HG02798 (cell line): ENCODE data around the gene GNA12.
A peak's percentile ranks its signal among the peaks of the same experiment; 100 is the strongest.

Experiments used
- ATAC-seq: cut with Tn5 transposase; IDR thresholded peaks from one replicate; pipeline ENCODE4 v1.9.1; 2021; ENCODE audit warnings: mild to moderate bottlenecking; ENCODE audit not compliant: unreplicated experiment, poor library complexity

GNA12 gene

GRCh38 chr7:2844153-2845033 is at the start of gene GNA12:
Gene GNA12 (minus strand): TSS chr7:2844308. CDS start chr7:2844161, 147 bp downstream.
- ATAC-seq = peak; percentile 96

DNA sequence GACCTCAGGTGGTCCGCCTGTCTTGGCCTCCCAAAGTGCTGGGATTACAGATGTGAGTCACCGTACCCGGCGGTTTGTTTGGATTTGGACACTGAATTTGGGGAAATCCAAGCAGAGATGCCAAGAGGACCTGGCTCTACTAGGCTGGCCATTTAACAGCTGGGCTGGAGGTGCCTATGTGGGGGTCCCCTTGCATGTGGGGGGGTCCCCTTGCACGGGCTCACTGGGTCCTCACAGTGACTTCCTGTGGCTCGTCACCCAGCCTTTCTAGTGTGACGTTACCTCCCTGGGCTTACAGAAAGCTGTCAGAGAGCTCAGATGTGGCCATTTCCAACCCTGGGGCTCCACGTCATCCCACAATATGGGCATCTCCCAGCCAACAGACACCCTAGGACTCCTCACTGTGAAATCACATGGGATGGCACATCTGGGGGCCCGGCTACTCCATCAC is 49.3 kb upstream of the GNA12 start:
- no peak for ATAC-seq

- no peak for ATAC-seq
These were observed 48.4 kb upstream of the GNA12 start for GRCh38 chr7:2892549-2892948.

DNA sequence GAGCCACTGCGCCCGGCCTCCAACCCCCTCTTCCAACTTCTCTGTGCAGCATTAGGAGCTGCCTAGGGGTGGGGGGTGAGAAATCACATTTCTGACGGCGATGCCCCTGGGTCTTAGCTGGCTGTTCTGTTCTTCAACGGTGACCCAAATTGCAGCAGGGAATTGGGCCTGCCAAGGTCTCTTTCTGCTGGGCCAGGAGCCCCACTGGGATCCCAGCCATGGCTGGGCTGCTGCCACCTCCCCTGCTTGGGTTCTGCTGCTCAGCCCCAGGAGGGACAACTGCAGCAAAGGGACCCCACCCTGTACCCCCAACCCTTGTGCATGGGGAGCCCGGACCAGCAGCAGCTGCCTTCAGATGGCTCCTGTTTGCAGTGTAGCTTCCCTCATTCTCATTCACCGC is 43.7 kb upstream of the GNA12 start:
- no peak for ATAC-seq

GRCh38 chr7:2886900-2887299 is 42.8 kb upstream of the GNA12 start:
- ATAC-seq = peak; percentile 52

DNA sequence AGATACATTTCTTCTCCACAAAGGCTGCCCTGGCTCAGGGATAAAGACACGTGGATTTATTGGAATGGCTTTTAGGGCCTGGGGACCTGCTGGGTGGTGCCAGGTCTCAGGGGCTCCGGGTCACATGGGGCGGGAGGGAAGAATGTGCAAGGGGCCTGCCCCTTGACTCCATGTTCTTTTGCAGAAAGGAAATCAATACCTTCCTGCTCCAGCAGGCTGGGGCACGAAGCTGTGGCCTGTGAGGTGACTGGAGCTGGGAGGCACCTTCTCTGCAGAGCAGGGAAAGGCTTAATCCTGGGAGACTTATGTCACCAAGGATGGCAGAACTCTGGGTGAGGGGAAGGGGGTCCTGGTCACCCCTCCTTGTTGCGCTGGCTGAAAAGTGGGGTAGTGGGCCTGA is 42.3 kb upstream of the GNA12 start:
- ATAC-seq = no peak

DNA sequence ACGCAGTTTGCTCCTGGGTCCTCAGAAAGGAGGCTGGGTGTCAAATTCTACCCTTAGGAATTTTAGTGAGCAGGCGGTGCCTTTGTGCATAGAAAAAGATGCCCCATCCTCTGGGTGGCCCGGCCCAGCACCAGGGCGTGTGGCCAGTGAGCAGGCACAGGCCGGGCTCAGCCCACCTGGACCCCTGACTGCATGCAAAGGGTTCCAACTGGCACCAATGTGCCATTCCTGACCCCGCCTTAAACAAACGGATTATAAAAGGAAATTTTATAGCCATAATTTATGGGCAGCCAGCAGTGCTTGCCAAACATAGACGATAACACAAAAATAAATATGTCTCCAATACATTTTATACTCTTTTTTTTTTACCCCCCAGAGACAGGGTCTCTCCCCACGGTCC is 40.1 kb upstream of the GNA12 start:
- no peak for ATAC-seq

GRCh38 chr7:2883101-2883500 is 39.0 kb upstream of the GNA12 start:
- ATAC-seq = no peak

GRCh38 chr7:2882111-2882510 is 38.0 kb upstream of the GNA12 start:
- ATAC-seq = no peak

GRCh38 chr7:2880874-2881533 is 36.9 kb upstream of the GNA12 start:
- ATAC-seq = no peak

DNA sequence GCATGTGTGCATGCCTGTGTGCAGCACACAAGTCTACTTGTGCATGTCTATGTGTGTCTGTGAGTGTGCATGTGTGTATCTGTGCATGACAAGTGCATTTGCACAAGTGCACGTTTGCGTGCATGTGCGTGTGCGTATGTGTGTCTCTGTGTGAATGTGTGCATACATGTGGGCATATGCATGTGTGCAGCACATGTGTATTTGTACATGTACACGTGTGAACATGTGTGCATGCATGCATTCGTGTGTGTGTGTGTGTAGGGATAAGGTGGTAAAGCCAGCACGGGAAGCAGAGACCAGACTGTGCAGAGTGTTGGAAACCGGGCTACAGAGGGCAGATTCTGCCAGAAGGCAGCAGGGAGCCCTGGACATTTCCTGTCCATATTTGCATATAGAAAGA is 35.9 kb upstream of the GNA12 start:
- ATAC-seq = no peak

DNA sequence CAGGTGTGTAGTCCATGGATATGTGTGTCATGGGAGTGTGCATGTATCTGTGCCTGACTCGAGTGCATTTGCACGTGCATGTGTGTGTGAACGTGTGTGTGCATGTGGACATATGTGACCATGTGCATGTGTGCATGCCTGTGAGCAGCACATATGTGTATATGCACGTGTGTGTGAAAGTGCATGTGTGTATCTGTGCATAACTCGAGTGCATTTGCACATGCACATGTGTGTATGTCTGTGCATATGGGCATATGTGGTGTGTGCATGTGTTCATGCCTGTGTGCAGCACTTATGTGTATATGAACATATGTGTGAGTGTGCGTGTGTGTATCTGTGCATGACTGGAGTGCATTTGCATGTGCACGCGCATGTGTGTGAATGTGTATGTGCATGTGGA is 35.2 kb upstream of the GNA12 start:
- no peak for ATAC-seq

- no peak for ATAC-seq
These were observed 34.2 kb upstream of the GNA12 start for GRCh38 chr7:2878306-2878705.

DNA sequence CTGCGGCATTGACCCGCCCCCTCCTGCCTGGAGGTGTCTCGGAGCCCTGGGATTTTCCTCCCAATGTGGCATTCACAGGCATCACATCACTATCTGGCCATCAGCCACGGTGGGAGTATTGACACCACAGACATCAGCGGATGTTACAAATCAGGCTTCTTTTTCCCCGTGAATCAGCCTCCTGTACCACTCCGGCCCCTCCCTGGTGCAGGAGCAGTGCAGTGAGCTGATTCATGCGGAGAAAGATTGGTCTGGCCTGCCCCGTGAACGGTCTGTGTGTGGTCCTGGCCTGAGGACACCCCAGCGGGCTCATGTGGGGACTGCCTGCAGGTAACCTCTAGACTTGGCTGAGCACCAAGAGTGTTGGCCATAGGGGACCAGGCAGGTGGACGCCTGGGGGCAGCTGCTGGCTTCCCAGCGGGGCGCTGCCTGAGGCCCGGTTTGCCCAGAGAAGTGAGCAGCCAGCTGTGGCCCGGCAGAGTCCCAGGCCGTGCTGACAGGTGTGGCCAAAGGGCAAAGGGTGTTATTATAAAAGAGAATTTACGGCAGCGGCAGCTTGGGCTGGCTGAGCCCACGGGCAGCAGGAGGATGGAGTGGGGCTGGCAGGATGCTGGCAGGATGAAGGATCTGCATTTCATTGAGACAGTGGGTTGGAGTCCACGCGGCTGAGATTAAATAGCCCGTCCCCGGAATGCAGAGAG is 32.1 kb upstream of the GNA12 start:
- ATAC-seq = no peak

DNA sequence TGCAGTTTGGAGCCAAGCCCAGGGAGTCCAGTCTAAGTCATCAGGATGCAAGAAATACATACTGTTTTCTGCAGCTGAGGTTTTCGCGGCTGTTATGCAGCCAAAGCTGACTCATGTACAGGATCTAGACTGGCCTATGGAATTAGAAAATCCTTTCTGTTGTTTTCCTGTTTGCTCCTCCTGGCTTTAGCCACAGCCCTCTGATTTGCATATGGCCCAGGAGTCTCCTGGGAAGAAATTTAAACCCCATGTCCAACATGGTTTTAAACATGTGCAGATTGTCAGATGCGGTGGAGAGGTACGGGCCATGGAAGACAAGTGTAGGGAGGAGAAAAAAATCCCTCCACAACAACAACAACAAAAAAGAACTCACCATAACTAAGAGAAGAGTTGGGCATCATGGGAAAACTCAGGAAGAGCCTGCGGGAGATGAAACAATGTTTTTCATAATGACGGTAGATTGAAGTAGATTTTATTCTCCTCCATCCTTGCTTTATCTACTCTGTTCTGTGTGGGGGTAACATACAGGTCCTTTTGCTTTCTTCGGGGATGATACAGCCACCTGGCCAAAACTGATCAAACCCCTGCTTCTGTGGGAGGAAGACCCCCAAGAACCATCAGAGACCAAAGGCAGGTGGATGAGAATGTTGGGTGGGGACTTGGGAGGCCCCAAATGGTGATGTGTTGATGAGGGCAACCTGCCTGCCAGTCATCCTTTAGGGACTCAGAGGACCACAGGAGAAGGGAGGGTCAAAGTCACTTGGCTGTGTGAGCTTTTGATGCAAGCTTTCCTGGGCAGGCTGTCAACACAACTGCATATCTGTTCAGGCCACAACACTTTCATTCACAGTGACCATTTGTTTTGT is 29.8 kb upstream of the GNA12 start:
- no peak for ATAC-seq

DNA sequence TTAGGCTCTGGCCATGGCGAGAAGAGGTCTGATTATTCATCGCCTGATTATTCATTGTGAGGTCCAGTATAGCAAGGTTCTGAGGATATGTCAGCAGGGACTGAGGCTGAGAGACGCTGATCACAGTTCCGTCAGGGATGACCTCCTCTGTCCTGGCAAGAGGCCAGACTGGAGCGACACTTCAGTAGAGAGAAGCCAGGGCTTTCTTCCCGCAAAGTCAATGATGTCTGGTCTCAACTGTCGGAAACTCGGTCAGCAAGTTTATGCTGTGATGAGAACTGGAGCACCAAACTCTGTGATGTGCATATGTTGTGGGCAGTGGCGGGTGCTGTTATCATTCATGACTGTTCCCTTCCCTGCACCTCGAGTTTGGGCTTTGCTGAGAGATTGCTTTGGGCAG is 29.0 kb upstream of the GNA12 start:
- no peak for ATAC-seq

DNA sequence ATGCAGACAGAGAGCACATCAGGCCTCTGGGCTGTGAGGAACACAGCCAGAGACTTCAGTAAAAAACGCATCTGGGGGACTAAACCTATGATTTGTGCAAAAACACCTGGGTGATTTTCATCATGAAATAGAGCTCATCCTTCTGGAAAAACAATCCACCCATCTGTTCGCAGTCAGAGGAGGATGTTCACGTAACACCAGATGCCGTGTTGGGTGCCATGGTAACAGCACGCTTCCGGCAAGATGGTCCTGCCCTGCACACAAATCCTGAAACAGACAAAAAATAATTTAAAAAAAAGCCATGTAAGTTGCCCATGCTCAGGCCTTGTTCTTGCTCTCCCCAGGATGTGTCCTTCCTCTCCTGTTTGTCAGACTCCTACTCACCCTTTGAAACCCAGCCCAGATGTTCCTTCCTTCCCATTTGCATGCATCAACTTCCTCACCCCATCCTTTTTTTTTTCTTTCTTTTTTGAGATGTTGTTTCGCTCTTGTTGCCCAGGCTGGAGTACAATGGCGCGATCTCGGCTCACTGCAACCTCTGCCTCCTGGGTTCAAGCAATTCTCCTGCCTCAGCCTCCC is 28.3 kb upstream of the GNA12 start:
- ATAC-seq = no peak

DNA sequence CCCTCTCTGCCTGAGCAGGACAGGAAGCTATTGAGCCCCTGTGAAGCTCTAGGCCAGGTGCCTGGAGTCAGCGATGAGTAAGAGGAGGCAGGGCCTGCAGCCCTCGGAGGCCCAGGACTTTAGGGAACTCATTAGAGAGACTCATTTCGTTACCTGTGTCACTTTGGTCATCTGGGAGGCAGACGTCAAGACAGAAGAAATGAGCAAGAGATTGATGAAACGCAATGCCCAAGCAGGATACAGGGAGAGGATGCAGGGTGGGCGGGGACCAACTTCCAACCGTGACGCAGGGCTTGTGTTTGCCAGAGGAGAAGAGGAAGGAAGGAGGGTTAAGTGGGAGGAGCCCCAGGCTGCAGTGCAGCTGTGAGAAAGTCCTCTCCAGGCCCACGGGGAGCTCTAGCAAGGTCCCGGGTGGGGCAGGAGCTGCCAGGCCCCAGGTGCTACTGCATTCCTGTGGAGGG is 26.4 kb upstream of the GNA12 start:
- no peak for ATAC-seq

GRCh38 chr7:2869981-2870380 is 25.9 kb upstream of the GNA12 start:
- no peak for ATAC-seq

- ATAC-seq = no peak
These were observed 22.5 kb upstream of the GNA12 start for GRCh38 chr7:2866601-2867000.
